Subcutaneous adipose tissue (tissue), 4 donors: ENCODE results near the gene KRTAP5-9. TPM values are rescaled to one million over a fixed set of nuclear protein-coding genes. Genes with fewer than 3 reads are reported as not detected.
"Not testable (repeated sequence)": the region's sequence is repeated elsewhere in the genome, so short reads cannot be mapped to it uniquely, and the experiment has no call there.

Experiments
- CTCF ChIP-seq: fragments of 450-650 bp; IDR thresholded peaks from one replicate; pipeline ENCODE4 v1.5.1; 2016; ENCODE audit warnings: low read depth, mild to moderate bottlenecking, control low read depth, antibody characterized with exemption, moderate library complexity
- total RNA-seq, 4 donors: library from RNA; depleted of rRNA; stranded (reverse); fragments of >200 nt; gene quantifications; one replicate each; pipeline ENCODE4 v1.1.0, GENCODE V29; 2016

Gene KRTAP5-9
- total RNA-seq, 4 donors from 2014 or later: 0.75 to 1.0 TPM; not detected in 2

DNA sequence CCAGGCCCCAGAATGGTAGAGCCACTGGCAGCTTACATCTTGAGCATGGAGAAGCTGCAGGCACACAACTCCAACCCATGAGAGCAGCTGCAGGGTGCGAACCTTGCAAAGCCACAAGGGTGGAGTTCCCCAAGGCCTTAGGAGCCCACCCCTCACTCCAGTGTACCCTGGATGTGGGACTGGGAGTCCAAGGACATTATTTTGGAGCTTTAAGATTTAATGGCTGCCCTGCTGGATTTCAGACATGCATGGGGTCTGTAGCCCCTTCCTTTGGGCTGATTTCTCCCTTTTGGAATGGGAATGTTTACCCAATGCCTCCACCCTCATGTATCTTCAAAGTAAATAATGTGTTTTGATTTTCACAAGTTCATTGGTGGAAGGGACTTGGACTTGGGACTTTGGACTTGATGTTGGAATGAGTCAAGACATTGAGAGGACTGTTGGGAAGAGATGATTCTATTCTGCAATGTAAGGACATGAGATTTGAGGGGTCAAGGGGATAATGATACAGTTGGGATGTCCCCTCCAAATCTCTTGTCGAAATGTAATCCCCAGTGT, 22.2 kb upstream of the KRTAP5-9 start:
- no peak for TF ChIP-seq CTCF

DNA sequence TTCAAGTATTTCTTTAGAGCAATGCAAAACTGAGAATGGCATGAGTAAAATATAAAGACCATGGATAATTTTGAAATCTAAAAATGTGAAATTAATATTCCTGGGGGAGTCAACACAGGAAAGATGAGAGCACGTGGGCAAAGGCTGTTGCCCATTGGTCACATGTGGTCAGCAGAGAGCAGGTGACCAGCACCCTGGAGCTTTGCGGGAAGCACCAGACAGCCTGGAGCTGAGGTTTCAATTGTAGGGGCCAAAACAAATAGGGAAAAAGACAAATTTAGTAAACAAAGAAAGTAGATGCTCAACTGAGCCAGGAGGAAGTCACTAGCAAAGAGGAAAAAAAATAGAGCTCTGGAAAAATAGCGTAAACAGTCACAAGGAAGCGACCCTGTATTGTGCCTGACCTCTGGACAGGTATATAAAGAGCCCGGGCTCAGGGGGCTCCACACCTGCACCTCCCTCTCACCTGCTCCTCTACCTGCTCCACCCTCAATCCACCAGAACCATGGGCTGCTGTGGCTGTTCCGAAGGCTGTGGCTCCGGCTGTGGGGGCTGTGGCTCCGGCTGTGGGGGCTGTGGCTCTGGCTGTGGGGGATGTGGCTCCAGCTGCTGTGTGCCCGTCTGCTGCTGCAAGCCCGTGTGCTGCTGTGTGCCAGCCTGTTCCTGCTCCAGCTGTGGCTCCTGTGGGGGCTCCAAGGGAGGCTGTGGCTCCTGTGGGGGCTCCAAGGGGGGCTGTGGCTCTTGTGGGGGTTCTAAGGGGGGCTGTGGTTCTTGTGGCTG, 21.2 kb upstream of the KRTAP5-9 start, which contains the start of gene KRTAP5-7:
TSS of gene KRTAP5-7 (plus strand) at position 472 of the 780 bp plus-strand sequence. CDS start at position 506, 34 bp downstream.
- not testable (repeated sequence) for TF ChIP-seq CTCF

- TF ChIP-seq CTCF: no peak
These were observed 20.5 kb upstream of the KRTAP5-9 start for GRCh38 chr11:71527576-71528210.

DNA sequence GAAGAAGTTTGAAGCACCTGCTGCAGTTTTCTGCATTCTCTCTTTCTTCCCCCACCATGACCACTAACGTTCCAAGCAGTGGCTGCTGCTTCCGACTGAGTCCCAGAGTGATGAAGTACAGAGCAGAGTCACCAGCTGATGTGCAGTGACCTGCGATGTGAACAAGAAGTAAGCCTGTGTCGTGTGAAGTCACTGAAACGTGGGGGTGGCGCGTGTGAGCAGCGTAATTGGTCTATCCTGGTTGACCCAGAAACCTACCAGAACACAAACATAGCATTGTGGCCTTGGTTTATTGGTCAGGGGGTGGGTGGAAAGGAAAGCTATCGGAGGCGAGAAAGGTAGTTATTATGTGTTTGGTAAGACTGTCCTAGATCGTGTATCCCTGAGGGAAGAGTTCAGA, 17.6 kb upstream of the KRTAP5-9 start:
- TF ChIP-seq CTCF: no peak

DNA sequence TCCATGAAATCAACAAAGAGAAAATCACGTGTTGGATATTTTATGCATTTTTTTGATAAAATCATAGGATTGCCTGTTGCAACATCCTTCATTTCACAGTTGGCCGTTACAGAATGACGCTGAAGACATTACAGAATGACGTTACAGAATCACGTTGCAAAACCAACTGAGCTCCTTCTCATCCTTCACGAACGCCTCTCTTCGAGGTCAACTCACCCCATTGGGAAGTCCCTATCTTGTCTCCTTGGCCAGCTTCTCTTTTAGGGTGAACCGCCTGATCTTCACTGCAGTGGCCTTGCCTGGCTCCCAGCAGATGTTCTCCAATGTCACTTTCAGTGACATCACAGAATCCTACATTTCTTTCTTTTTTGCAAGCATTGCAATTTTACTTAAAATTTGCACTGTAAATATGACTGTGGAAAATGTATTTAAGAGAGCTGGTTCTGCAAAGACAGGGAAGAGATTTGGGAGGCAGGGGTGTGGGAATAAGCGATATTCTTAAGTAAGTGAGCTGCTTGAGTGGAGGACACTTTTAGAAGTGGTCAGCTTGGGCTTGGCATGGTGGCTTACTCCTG, 16.1 kb upstream of the KRTAP5-9 start:
- TF ChIP-seq CTCF: no peak

- TF ChIP-seq CTCF: no peak
These were observed 12.4 kb upstream of the KRTAP5-9 start for GRCh38 chr11:71535825-71536224.

- no peak for TF ChIP-seq CTCF
These were observed 10.7 kb upstream of the KRTAP5-9 start for GRCh38 chr11:71537537-71537936.
